ENCODE results near the gene OR51M1.
"Not testable (repeated sequence)": the region's sequence is repeated elsewhere in the genome, so short reads cannot be mapped to it uniquely, and the experiment has no call there.

The OR51M1 gene

DNA sequence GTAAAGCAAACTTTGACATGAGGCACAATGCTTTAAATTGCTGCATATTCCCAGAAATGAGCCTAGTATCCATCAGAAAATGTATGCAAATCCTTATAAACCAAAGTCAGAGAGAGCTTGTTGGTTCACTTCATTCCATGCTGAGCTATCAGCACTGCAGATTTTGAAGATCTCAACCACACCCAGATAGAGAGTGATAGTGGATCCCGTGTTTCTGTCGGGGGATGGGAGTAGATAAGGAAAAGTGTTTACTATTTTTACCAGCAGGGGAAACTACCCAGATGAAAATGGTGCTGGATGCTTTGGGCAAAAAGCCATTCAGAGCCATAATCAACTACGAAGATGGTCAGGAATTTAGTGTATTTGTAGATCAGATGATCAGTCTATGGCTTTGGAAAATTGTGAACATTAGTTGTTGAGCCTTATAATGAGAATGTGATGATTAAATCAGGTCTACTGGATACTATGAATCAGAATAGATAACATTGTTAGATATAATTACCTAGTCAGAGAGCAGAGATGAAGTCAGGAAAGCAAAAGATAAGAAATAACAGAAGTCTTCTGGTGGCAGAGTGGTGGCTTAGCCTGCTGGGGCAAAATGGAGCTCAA lies 21.5 kb upstream of the OR51M1 start:
- Histone ChIP-seq H3K27ac (ENCODE audit: low read length) (no peak overlapping the region), H4K20me1 (ENCODE audit: insufficient read depth, low read length) (no peaks in the 10 kb centered on the region), H2AFZ (ENCODE audit: low read length) (no peak overlapping the region), H3K79me2 (ENCODE audit: low read length) (no peaks in the 10 kb centered on the region), H3K9me3 (replicated peaks; ENCODE audit: insufficient read depth, low read length) (no peaks in the 10 kb centered on the region), H3K27me3 (replicated peaks; ENCODE audit: insufficient read depth, low read length) (no peaks in the 10 kb centered on the region), H3K4me3 (ENCODE audit: low read length) (no peak overlapping the region), H3K4me1 (ENCODE audit: low read length) (peaks cover 17% of the 10 kb centered on the region), H3K9ac (ENCODE audit: low read length) (no peak overlapping the region), H3F3A (ENCODE audit: insufficient read depth, low read length) (peaks cover 5% of the 10 kb centered on the region), H3K4me2 (ENCODE audit: low read depth, low read length) (no peak overlapping the region), H3K9me2 (replicated peaks; ENCODE audit: insufficient read depth, low read length) (no peaks in the 10 kb centered on the region), H3K36me3 (replicated peaks; ENCODE audit: insufficient read depth, low read length) (no peaks in the 10 kb centered on the region)
- no peak for DNase-seq
- TF ChIP-seq, protein P1, sequence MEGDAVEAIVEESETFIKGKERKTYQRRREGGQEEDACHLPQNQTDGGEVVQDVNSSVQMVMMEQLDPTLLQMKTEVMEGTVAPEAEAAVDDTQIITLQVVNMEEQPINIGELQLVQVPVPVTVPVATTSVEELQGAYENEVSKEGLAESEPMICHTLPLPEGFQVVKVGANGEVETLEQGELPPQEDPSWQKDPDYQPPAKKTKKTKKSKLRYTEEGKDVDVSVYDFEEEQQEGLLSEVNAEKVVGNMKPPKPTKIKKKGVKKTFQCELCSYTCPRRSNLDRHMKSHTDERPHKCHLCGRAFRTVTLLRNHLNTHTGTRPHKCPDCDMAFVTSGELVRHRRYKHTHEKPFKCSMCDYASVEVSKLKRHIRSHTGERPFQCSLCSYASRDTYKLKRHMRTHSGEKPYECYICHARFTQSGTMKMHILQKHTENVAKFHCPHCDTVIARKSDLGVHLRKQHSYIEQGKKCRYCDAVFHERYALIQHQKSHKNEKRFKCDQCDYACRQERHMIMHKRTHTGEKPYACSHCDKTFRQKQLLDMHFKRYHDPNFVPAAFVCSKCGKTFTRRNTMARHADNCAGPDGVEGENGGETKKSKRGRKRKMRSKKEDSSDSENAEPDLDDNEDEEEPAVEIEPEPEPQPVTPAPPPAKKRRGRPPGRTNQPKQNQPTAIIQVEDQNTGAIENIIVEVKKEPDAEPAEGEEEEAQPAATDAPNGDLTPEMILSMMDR (IDR thresholded peaks at IDR 0.05; ENCODE audit: low read length), result no peak
- TF ChIP-seq EZH2 (optimal IDR thresholded peaks at IDR 0.05; ENCODE audit: low read depth, low read length), result no peak
- no peak for TF ChIP-seq EZH2phosphoT487 (IDR thresholded peaks at IDR 0.05; ENCODE audit: low read length)

DNA sequence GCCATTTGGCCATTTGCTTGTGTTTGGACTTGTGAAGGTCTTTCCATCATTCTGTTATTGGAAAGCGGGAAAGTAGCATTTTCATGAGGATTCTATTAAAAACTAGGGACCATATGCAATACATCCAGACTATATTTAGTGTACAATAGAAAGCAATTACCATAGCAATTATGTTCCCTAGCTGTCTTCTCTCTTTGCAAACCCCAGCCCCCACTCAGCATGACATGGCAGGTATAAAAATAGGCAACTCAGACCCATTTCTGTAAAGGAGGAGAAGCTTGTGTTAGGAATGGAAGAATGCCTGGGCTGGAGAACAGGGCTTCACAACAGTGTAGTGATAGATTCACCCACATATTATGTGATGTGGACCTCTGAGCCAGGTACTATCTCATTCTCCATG lies 19.9 kb upstream of the OR51M1 start:
- Histone ChIP-seq H3K4me1 (ENCODE audit: low read length) (peaks cover 32% of the 10 kb centered on the region), H3K9me2 (replicated peaks; ENCODE audit: insufficient read depth, low read length) (no peaks in the 10 kb centered on the region), H3K79me2 (ENCODE audit: low read length) (no peaks in the 10 kb centered on the region), H3K4me3 (ENCODE audit: low read length) (no peak overlapping the region), H3K27ac (ENCODE audit: low read length) (no peak overlapping the region), H2AFZ (ENCODE audit: low read length) (no peak overlapping the region), H3K36me3 (replicated peaks; ENCODE audit: insufficient read depth, low read length) (no peaks in the 10 kb centered on the region), H4K20me1 (ENCODE audit: insufficient read depth, low read length) (no peaks in the 10 kb centered on the region), H3K4me2 (ENCODE audit: low read depth, low read length) (no peak overlapping the region), H3K27me3 (replicated peaks; ENCODE audit: insufficient read depth, low read length) (no peaks in the 10 kb centered on the region), H3F3A (ENCODE audit: insufficient read depth, low read length) (peaks cover 21% of the 10 kb centered on the region), H3K9ac (ENCODE audit: low read length) (no peak overlapping the region), H3K9me3 (replicated peaks; ENCODE audit: insufficient read depth, low read length) (no peaks in the 10 kb centered on the region)
- DNase-seq, result no peak
- TF ChIP-seq EZH2phosphoT487 (IDR thresholded peaks at IDR 0.05; ENCODE audit: low read length), result no peak
- TF ChIP-seq EZH2 (optimal IDR thresholded peaks at IDR 0.05; ENCODE audit: low read depth, low read length), result no peak
- TF ChIP-seq, protein P1 (IDR thresholded peaks at IDR 0.05; ENCODE audit: low read length), result no peak

DNA sequence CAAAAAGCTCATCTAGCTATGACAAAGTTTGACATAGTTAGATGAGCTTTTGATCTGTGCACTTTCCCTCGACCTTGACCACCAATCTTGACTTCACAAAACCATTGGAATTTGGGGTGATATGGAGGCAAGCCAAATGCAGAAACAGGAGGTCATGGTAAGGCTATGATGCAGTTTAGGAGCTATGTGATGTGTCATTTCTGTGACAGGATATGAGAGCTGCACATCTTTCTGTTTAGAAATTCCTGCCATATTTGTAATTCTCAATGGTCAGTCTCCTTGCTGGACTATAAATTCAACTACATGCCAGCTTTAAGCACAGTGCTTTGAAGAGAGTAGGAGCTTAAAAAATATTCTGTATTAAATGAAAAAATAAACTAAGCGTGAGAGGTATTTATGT lies 19.4 kb upstream of the OR51M1 start:
- no peaks in the 10 kb centered on the region for H3K9me3 ChIP-seq (replicated peaks; ENCODE audit: insufficient read depth, low read length)
- no peak overlapping the region for H3K27ac ChIP-seq (ENCODE audit: low read length)
- no peaks in the 10 kb centered on the region for H3K79me2 ChIP-seq (ENCODE audit: low read length)
- DNase-seq, result no peak
- no peaks in the 10 kb centered on the region for H3K36me3 ChIP-seq (replicated peaks; ENCODE audit: insufficient read depth, low read length)
- no peak overlapping the region for H3K4me2 ChIP-seq (ENCODE audit: low read depth, low read length)
- H3K9me2 ChIP-seq (replicated peaks; ENCODE audit: insufficient read depth, low read length), result no peaks in the 10 kb centered on the region
- peaks cover 26% of the 10 kb centered on the region for H3F3A ChIP-seq (ENCODE audit: insufficient read depth, low read length)
- H3K27me3 ChIP-seq (replicated peaks; ENCODE audit: insufficient read depth, low read length), result no peaks in the 10 kb centered on the region
- no peak for TF ChIP-seq EZH2phosphoT487 (IDR thresholded peaks at IDR 0.05; ENCODE audit: low read length)
- TF ChIP-seq EZH2 (optimal IDR thresholded peaks at IDR 0.05; ENCODE audit: low read depth, low read length), result no peak
- TF ChIP-seq, protein P1 (IDR thresholded peaks at IDR 0.05; ENCODE audit: low read length), result no peak
- H3K4me3 ChIP-seq (ENCODE audit: low read length), result no peak overlapping the region
- no peak overlapping the region for H3K9ac ChIP-seq (ENCODE audit: low read length)
- H2AFZ ChIP-seq (ENCODE audit: low read length), result no peak overlapping the region
- H4K20me1 ChIP-seq (ENCODE audit: insufficient read depth, low read length), result no peaks in the 10 kb centered on the region
- peaks cover 38% of the 10 kb centered on the region for H3K4me1 ChIP-seq (ENCODE audit: low read length)

DNA sequence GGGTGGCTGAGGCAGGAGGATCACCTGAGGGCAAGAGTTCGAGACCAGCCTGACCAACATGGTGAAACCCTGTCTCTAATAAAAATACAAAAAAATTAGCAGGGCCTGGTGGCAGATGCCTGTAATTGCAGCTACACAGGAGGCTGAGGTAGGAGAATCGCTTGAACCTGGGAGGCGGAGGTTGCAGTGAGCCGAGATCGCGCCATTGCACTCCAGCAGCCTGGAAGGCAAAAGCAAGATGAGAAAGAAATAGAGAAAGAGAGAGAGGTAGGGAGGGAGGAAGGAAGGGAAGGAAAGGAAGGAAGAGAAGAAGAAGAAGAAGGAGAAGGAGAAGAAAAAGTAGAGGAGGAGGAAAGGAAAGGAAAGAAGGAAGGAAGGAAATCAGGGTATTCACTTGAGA lies 17.2 kb upstream of the OR51M1 start:
- not testable (repeated sequence) for H2AFZ ChIP-seq (ENCODE audit: low read length); H3K27ac ChIP-seq (ENCODE audit: low read length); H3K4me3 ChIP-seq (ENCODE audit: low read length); H3K79me2 ChIP-seq (ENCODE audit: low read length); H3K27me3 ChIP-seq (replicated peaks; ENCODE audit: insufficient read depth, low read length); H3K9me3 ChIP-seq (replicated peaks; ENCODE audit: insufficient read depth, low read length); H3K4me2 ChIP-seq (ENCODE audit: low read depth, low read length); H3K9ac ChIP-seq (ENCODE audit: low read length); H3K9me2 ChIP-seq (replicated peaks; ENCODE audit: insufficient read depth, low read length); H3K36me3 ChIP-seq (replicated peaks; ENCODE audit: insufficient read depth, low read length); H4K20me1 ChIP-seq (ENCODE audit: insufficient read depth, low read length); DNase-seq
- H3F3A ChIP-seq (ENCODE audit: insufficient read depth, low read length), result peaks cover 30% of the 10 kb centered on the region
- peaks cover 44% of the 10 kb centered on the region for H3K4me1 ChIP-seq (ENCODE audit: low read length)

Measured in MM.1S (cell line).